K562 (cell line): ENCODE measurements around the gene TNIP2. TPM values are rescaled to one million over a fixed set of nuclear protein-coding genes. Genes with fewer than 3 reads are reported as not detected.

ENCODE experiments used
- ELF2 ChIP-seq: fragments of 250-450 bp; sonication (Bioruptor Pico); IDR thresholded peaks from 2 replicates; pipeline ENCODE4 v1.5.0; 2021; ENCODE audit warnings: mild to moderate bottlenecking
- polyA plus RNA-seq, 8 experiments: library from polyadenylated mRNA; depleted of rRNA in 4 of 8; stranded (reverse) in 5 of 8; unstranded in 3 of 8; fragments of >200 nt; fragmentation: Nextera tagmentation in 2 of 8; fragmentation: Illumina TruSeq in 1 of 8; extraction: Ambion mirVana in 2 of 8; extraction: Trizol in 1 of 8; gene quantifications; 2 replicates each; pipeline versions ENCODE4 v1.2.1 to v1.2.3, GENCODE V29; 2011 to 2014; ENCODE audit warnings: inconsistent platforms in 1 of 8, missing spikeins in 1 of 8
- total RNA-seq, 7 experiments: library from RNA; depleted of rRNA in 6 of 7; stranded (reverse); fragments of >200 nt in 6 of 7; fragmentation: Illumina TruSeq in 2 of 7; extraction: Trizol in 2 of 7; gene quantifications; 2 replicates each; pipeline versions ENCODE4 v1.2.1 to v1.2.3, GENCODE V29; 2011 to 2021; ENCODE audit warnings: low replicate concordance in 1 of 7
- TF ChIP-seq, protein P1 (sequence below), 2 experiments: fragments of 450-650 bp in 1 of 2; sonication (generic) in 1 of 2; formaldehyde crosslinking in 1 of 2; IDR thresholded peaks; 2 replicates each; pipeline versions ENCODE4 v1.7.1 to v1.9.0; 2016 to 2022; ENCODE audit warnings: inconsistent platforms in 1 of 2, mild to moderate bottlenecking in 1 of 2, missing genetic modification reagents in 1 of 2
- TF ChIP-seq, protein P2 (sequence below), 2 experiments: fragments of 250-450 bp in 1 of 2; fragments of 450-650 bp in 1 of 2; sonication (Bioruptor Pico) in 1 of 2; IDR thresholded peaks; 2 replicates each; pipeline versions ENCODE4 v1.6.1 to v1.8.0; 2016 to 2021; ENCODE audit warnings: mild to moderate bottlenecking in 2 of 2, moderate library complexity in 2 of 2, missing compliant biosample characterization in 1 of 2, missing genetic modification characterization in 1 of 2
- TF ChIP-seq, protein P3 (sequence below): fragments of 450-650 bp; IDR thresholded peaks from 2 replicates; pipeline ENCODE4 v1.6.1; 2016; ENCODE audit warnings: mild to moderate bottlenecking
- TF ChIP-seq, protein P4 (sequence below), 2 experiments: fragments of 450-650 bp in 1 of 2; IDR thresholded peaks; 2 replicates each; pipeline ENCODE4 v1.6.1; 2011 to 2017; ENCODE audit warnings: low read depth in 2 of 2, antibody characterized with exemption in 1 of 2, borderline replicate concordance in 1 of 2, low read length in 1 of 2, mild to moderate bottlenecking in 1 of 2, mixed read lengths in 1 of 2; ENCODE audit not compliant: control insufficient read depth in 1 of 2

Gene TNIP2
- total and polyA plus RNA-seq, 9 of the 15 experiments (the other 6 are each of a cell fraction or from before 2014, with no cell fraction given): 0.61 to 42.6 (median 19.5) TPM

DNA sequence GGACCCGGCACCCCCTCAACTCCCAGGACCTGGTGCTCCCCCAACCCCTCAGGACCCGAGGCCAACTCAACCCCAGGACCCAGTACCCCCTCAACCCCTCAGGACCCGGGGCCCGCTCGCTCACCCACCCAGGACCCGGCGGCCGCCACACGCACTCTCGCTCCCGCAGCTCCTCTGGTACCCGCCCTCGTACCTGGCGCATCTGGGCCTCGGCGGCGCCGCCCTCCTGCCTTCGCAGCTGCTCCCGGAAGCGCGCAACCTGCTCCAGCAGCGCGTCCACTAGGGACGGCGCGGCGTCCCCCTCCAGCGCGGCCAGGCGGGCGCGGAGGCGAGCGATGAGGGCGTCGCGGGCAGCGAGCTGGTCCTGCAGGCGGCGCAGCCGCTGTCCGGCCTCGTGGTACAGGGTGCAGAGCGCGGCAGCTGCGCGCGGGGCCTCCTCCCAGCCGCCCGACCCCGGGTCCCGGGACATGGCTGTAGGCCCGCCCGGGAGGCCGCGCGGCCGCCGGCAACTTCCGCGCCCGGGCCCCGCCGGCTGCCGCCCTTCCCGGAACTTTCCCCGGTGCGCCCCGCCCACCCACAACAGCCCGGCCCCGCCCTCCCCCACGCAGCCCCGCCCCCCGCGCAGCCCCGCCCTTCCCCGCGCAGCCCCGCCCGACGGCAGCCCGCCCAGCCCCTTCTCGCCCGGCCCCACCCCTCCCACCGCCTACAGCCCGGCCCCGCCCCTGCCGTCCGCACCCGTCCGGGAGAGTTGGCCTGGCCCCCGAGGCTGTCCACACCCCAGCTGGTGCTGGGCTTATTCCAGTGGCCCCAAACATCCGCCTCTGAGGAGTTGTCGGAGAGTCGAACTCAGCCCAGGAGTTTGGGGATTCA is at the start of gene TNIP2 (continued):
- TF ChIP-seq, protein P1, sequence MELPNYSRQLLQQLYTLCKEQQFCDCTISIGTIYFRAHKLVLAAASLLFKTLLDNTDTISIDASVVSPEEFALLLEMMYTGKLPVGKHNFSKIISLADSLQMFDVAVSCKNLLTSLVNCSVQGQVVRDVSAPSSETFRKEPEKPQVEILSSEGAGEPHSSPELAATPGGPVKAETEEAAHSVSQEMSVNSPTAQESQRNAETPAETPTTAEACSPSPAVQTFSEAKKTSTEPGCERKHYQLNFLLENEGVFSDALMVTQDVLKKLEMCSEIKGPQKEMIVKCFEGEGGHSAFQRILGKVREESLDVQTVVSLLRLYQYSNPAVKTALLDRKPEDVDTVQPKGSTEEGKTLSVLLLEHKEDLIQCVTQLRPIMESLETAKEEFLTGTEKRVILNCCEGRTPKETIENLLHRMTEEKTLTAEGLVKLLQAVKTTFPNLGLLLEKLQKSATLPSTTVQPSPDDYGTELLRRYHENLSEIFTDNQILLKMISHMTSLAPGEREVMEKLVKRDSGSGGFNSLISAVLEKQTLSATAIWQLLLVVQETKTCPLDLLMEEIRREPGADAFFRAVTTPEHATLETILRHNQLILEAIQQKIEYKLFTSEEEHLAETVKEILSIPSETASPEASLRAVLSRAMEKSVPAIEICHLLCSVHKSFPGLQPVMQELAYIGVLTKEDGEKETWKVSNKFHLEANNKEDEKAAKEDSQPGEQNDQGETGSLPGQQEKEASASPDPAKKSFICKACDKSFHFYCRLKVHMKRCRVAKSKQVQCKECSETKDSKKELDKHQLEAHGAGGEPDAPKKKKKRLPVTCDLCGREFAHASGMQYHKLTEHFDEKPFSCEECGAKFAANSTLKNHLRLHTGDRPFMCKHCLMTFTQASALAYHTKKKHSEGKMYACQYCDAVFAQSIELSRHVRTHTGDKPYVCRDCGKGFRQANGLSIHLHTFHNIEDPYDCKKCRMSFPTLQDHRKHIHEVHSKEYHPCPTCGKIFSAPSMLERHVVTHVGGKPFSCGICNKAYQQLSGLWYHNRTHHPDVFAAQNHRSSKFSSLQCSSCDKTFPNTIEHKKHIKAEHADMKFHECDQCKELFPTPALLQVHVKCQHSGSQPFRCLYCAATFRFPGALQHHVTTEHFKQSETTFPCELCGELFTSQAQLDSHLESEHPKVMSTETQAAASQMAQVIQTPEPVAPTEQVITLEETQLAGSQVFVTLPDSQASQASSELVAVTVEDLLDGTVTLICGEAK (IDR thresholded peaks at IDR 0.05): peak; percentile 38; the same call in 1 of the 2 replicates
- TF ChIP-seq, protein P1 (CRISPR knock-in tag; IDR thresholded peaks at IDR 0.05): no peak
- TF ChIP-seq, protein P2, sequence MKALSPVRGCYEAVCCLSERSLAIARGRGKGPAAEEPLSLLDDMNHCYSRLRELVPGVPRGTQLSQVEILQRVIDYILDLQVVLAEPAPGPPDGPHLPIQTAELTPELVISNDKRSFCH (CRISPR knock-in tag; IDR thresholded peaks at IDR 0.05): no peak
- TF ChIP-seq, protein P2 (tag; IDR thresholded peaks at IDR 0.05): peak; percentile 70; the same call in 1 of the 2 replicates
- TF ChIP-seq, protein P3, sequence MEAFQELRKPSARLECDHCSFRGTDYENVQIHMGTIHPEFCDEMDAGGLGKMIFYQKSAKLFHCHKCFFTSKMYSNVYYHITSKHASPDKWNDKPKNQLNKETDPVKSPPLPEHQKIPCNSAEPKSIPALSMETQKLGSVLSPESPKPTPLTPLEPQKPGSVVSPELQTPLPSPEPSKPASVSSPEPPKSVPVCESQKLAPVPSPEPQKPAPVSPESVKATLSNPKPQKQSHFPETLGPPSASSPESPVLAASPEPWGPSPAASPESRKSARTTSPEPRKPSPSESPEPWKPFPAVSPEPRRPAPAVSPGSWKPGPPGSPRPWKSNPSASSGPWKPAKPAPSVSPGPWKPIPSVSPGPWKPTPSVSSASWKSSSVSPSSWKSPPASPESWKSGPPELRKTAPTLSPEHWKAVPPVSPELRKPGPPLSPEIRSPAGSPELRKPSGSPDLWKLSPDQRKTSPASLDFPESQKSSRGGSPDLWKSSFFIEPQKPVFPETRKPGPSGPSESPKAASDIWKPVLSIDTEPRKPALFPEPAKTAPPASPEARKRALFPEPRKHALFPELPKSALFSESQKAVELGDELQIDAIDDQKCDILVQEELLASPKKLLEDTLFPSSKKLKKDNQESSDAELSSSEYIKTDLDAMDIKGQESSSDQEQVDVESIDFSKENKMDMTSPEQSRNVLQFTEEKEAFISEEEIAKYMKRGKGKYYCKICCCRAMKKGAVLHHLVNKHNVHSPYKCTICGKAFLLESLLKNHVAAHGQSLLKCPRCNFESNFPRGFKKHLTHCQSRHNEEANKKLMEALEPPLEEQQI: no peak
- peak; percentile 60; the same call in 1 of the 2 replicates for TF ChIP-seq ELF2 (CRISPR knock-in tag)
- TF ChIP-seq, protein P4, sequence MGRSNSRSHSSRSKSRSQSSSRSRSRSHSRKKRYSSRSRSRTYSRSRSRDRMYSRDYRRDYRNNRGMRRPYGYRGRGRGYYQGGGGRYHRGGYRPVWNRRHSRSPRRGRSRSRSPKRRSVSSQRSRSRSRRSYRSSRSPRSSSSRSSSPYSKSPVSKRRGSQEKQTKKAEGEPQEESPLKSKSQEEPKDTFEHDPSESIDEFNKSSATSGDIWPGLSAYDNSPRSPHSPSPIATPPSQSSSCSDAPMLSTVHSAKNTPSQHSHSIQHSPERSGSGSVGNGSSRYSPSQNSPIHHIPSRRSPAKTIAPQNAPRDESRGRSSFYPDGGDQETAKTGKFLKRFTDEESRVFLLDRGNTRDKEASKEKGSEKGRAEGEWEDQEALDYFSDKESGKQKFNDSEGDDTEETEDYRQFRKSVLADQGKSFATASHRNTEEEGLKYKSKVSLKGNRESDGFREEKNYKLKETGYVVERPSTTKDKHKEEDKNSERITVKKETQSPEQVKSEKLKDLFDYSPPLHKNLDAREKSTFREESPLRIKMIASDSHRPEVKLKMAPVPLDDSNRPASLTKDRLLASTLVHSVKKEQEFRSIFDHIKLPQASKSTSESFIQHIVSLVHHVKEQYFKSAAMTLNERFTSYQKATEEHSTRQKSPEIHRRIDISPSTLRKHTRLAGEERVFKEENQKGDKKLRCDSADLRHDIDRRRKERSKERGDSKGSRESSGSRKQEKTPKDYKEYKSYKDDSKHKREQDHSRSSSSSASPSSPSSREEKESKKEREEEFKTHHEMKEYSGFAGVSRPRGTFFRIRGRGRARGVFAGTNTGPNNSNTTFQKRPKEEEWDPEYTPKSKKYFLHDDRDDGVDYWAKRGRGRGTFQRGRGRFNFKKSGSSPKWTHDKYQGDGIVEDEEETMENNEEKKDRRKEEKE (IDR thresholded peaks at IDR 0.05; ENCODE audit: borderline replicate concordance in 1 of 2, control insufficient read depth in 1 of 2, low read depth in 2 of 2, low read length in 1 of 2): 0 out of 4 replicates have a peak, but pooled peaks of 1 of the 2 experiments have one; percentile 18
